Frontal cortex (tissue), 4 donors: ENCODE data around the gene UPB1. TPM values are rescaled to one million over a fixed set of nuclear protein-coding genes. Genes with fewer than 3 reads are reported as not detected.
"Not testable (repeated sequence)": the region's sequence is repeated elsewhere in the genome, so short reads cannot be mapped to it uniquely, and the experiment has no call there.

Source experiments
- DNase-seq, 2 donors: peaks; one replicate each; pipeline ENCODE4 v3.0.0; 2012; ENCODE audit warnings: low spot score in 2 of 2
- FAIRE-seq: peaks from 2 replicates; lab custom pipeline; 2012; peaks lifted over from hg19 to GRCh38; lab: Jason Lieb, UNC
- total RNA-seq: library from RNA; depleted of rRNA; stranded (reverse); fragments of >200 nt; gene quantifications from one replicate; pipeline ENCODE4 v1.2.3, GENCODE V29; 2014
- donor health status: control.
- donor health status: control.
- donor health status: control.

The UPB1 gene
- total RNA-seq, 1 donor from 2014 or later: 0.41 TPM

GRCh38 chr22:24474649-24475255 lies 20.4 kb upstream of the UPB1 start:
- no peak for DNase-seq
- FAIRE-seq: no peak

- DNase-seq: no peak
- no peak for FAIRE-seq
Observed at GRCh38 chr22:24481641-24482040, 13.5 kb upstream of the UPB1 start.

- FAIRE-seq (no peak), DNase-seq (no peak)
Observed at GRCh38 chr22:24482575-24482974, 12.6 kb upstream of the UPB1 start.

GRCh38 chr22:24482998-24483397 lies 12.1 kb upstream of the UPB1 start:
- no peak for FAIRE-seq

DNA sequence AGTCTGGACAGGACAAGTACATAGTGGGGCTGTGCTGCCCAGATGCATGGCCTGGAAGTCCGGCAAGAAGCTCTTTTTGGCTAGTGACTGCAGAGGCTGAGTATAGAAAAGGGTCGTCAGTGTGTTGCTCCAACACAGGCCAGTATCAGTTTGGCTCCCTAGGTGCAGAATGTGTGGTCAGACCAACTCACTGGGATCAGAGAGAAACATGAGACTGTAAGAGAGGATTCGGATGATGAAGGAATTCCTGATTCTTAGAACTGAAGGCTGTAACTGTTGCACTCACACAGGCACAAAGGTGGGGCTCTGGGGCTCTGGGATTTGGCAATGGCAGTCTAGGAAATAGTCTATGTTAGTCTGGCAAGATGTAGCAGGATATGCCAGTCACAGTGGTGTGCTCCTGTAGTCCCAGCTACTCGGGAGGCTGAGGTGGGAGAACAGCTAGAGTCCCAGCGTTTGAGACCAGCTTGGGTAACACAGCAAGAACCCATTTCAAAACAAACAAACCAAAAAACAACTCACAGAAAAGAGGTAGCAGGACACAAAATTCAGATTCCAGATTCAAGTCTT lies 11.1 kb upstream of the UPB1 start:
- DNase-seq: no peak
- no peak for FAIRE-seq

More at GRCh38 chr22:24482998-24483397, 12.1 kb upstream of the UPB1 start:
- DNase-seq: no peak

DNA sequence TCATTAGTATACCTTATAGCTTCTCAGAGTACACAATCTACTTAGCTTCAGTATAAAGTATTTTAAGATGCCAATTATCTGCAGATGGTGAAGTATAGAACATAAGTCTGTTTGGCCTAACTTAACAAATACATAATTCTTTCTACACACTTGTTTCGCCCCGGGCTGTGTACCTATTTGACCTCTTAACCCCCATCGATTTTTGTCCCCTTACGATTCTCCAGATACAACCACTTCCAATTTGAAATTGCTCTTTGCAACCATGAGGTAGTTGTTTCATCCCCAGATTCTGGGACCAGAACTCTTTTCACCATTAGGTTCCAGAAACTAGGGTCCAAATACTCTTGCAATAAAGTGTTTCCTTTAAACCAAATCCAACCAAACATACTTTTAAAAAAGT lies 10.0 kb upstream of the UPB1 start:
- DNase-seq (no peak), FAIRE-seq (no peak)

GRCh38 chr22:24485608-24486007 lies 9.5 kb upstream of the UPB1 start:
- no peak for FAIRE-seq
- no peak for DNase-seq

DNA sequence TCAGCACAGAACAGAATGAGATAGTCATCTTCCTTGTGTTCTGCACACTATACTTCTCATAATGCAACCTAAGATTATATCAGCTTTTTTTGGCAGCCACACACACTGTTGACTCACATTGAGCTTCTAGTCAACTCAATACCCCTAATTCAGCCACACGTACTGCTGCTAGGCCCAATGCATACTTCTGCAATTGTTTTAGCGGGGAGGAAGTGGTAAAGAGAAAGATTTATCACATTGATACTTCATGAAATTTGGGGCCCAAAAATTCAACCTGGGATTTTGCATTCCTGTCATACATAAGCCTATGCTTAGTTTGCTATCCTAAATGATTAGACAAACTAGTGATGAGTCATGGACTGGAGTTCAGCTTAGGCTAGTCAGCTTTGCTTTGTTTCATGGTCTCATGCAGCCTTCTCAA lies 8.6 kb upstream of the UPB1 start:
- DNase-seq (no peak), FAIRE-seq (no peak)

DNA sequence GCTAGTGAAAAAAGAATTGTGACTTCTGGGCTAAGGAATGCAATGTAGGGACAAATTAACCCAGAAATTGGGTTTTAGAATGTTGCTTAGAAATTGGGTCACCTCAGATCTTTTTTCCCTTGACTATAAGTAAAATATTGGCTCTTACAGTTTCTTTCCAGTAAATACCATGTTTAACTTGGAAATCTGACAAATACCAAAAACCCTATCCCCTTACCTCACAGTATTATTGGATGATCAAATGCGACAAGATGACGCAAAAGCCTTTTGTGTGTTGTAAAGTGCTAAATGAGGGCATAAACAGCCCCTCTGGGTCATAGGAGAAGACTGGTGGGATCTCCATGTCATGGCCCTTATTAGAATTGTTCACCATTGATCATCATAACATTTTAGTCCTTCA lies 6.1 kb upstream of the UPB1 start:
- FAIRE-seq: no peak
- DNase-seq: no peak

DNA sequence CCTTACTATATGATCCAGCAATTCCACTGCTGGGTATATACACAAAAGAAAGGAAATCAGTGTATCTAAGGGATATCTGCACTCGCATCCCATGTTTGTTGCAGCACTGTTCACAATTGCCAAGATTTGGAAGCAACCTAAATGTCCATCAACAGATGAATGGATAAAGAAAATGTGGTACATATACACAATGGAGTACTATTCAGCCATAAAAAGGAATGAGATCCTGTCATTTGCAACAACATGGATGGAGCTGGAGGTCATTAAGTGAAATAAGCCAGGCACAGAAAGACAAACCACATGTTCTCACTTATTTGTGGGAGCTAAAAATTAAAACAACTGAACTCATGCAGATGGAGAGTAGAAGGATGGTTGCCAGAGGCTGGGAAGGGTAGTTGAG lies 5.7 kb upstream of the UPB1 start:
- not testable (repeated sequence) for FAIRE-seq, DNase-seq

DNA sequence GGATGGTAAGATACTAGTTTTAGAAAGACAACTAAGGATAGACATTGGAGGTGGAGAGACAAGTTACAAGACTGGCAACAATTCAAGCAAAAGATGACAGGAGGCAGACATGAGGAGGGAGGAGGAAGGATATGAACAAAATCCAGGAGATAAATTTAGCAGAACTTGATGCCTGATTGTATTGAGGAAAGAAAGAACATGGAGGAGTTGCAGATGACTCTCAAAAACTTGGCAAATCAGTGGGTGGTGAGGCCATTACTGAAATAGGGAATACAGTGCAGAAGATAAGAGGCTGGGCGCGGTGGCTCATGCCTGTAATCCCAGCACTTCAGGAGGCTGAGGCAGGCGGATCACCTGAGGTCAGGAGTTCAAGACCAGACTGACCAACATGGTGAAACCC lies 2.7 kb upstream of the UPB1 start:
- DNase-seq (no peak), FAIRE-seq (no peak)

- no peak for FAIRE-seq
- no peak for DNase-seq
Observed at GRCh38 chr22:24494167-24494527, 985 bp upstream of the UPB1 start.

DNA sequence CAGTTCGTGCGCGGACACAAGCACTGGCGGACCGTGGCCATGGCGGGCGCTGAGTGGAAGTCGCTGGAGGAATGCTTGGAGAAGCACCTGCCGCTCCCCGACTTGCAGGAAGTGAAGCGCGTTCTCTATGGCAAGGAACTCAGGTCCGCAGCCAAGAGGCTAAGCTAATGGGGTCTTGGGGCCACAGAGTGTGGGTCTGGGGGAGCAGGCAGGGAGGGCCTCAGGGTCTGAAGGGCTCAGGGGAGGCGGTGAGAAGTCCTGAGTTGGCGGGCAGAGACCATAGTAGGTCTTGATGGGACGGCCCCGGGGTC lies 188 bp downstream of the UPB1 start:
- FAIRE-seq (no peak), DNase-seq (no peak)

GRCh38 chr22:24496234-24496633 lies 1.1 kb downstream of the UPB1 start:
- FAIRE-seq: no peak
- no peak for DNase-seq

DNA sequence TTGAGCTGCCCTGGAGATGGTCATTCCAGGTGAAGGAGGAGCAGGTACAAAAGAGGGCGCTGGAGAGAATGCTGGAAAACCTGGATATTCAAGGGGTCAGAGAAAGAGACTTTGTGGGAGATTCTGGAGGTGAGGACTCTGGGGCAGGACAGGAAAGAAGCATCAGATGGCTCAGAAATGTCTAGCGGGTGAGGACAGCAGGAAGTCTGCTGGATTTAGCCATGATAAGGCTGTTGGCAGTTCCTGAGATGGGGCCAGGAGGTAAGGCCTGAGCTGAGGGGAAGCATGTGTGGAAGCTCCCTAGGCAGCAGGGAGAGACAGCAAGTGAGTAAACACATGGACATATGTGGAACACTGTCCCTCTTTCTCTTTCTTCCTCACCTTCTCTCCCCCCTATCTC lies 1.5 kb downstream of the UPB1 start:
- no peak for FAIRE-seq

DNA sequence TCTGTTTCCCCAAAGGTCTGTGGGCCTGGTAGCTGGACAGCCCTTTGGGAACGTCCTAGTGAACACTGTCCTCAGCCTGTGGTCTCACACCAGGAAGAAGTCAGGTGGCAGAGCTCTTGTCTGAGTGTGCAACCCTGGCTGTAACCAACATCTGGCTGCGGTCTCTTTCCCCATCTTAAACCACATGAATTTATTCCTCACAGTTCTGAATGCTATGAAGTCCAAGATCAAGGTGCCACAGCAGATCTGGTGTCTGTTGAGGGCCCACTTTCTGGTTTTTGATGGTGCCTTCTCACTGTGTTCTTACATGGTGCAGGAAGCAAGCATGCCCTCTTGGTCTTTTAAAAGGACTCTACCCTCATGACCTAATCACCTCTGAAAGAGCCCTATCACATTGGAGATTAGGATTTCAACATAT lies 2.7 kb downstream of the UPB1 start:
- FAIRE-seq: no peak
- no peak for DNase-seq

More for the DNA sequence above, 1.5 kb downstream of the UPB1 start:
- no peak for DNase-seq

GRCh38 chr22:24498824-24499223 lies 3.7 kb downstream of the UPB1 start:
- FAIRE-seq (no peak), DNase-seq (no peak)

- no peak for DNase-seq
- FAIRE-seq: no peak
Observed at GRCh38 chr22:24499706-24500276, 4.7 kb downstream of the UPB1 start.

- DNase-seq: no peak
- no peak for FAIRE-seq
Observed at GRCh38 chr22:24500277-24500820, 5.2 kb downstream of the UPB1 start.

DNA sequence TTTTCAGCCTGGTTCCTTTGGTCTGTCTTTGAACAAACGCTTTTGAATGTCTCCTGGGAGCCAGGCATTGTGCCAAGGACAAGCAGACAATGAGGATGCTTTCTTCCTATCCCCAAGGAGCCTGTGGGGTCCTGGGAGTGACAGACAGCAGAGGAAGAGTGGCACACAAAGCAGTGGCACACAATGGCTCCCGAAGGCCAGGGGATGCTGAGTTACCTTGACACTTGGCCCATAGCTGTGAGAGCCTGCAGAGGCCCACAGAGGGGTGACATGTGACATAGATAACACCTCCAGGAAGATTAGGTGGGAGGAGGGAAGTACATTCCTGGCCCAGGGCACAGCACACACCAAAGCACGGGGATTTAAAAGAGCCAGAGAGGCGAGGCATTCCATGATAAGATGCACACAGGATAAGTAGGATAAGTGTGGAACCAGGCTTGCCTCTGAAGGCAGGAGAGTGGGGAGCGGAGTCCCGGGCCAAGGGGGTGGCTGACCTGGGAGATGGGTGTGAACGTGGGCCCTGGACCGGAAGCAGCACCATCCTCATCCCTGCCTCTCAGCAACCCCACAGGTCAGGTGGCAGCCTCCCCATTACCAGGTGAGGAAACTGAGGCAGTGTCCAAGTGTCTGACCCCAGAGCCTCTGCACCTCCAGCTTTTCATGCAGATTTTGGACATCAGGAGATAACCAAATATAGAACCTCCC lies 6.3 kb downstream of the UPB1 start:
- DNase-seq: no peak
- FAIRE-seq: no peak

GRCh38 chr22:24502034-24502433 lies 6.9 kb downstream of the UPB1 start:
- DNase-seq (no peak), FAIRE-seq (no peak)
